Stimulated activated CD4-positive, alpha-beta T cell treated with anti-CD3 and anti-CD28 coated beads, TNF-alpha, amount 100 ng/mL, for 4 hours (primary cell): ENCODE data around the gene BIRC3.

ENCODE experiments used
- DNase-seq, 3 experiments: peaks; one replicate each; pipeline ENCODE4 v3.0.0-alpha.2; 2020; ENCODE audit warnings: low read depth in 3 of 3

Gene BIRC3

DNA sequence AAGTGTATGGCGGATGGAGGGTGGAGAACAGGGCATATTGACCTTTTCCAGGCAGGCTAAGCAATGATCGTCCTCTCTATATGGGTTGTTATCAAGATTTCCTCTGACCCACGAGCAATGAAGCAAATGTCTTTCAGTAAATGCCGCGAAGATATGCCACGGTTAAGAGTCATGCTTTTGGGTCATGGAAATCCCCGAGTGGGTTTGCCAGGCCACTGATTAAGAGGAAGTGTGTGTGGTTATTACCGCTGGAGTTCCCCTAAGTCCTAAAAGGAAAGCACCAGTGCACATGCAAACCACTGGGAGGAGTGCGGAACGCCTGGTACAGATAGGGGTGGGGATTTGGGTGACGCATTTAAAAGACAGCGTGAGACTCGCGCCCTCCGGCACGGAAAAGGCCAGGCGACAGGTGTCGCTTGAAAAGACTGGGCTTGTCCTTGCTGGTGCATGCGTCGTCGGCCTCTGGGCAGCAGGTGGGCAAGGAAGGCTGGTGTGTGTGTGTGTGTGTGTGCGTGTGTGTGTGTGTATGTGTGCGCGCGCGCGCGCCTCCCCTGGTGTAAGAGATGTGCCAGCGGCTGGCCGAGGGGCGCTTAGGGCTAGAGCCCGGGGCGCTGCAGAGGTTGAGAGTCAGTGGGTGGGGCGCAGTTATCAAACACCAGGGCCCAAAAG is at the start of gene BIRC3:
Gene BIRC3 (plus strand): TSS at position 386 of the 669 bp plus-strand sequence. CDS start 7,026 bp downstream, outside the sequence.
- DNase-seq = peak; percentile 65 to 86 (median 81)

DNA sequence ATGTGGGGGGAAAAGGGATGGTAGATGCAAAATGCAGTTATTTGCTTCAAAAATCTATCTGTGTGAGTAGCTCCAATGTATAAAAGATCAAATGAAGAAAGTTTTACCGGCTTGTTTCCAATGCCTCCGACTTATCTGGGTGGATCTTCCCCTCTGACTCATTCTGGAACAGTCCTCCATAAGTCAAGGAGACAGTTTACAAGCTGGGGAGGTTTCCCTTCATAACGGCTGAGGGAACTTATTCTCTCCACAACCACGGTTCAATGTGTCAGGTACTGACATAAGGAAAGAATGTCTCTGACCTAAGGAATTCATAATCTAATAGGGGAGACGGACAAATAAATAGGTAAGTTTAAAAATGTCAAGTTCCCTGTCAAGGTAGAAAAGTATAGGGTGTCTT is 49.7 kb upstream of the BIRC3 start:
- DNase-seq = no peak

- peak; percentile 47 to 64 (median 61) for DNase-seq
Measured at GRCh38 chr11:102268083-102268984, 49.0 kb upstream of the BIRC3 start.

DNA sequence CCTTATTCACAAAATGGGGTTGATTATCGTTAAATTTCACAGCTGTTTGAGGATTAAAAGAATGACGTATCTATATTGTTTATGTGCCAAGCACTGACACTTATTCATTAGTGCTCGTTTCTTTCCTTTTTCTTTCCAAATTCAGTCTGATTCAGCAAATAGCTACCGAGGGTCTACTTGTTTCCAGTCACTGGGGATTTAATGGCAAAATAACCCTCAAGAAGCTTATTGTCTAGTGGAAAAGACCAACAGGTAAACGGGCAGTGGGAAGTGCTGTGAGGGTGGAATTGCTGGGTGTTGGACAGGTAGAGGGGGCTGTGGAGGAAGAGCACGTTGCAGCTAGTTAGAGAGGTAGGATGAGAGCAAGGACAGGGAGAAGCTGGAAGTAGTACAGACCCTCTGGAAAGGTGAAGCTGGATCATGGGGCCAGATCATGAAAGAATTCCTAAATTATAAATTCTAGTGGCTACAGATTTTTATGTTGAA is 48.3 kb upstream of the BIRC3 start:
- DNase-seq = no peak

- no peak for DNase-seq
Measured at GRCh38 chr11:102269927-102270326, 47.4 kb upstream of the BIRC3 start.

- no peak for DNase-seq
Measured at GRCh38 chr11:102272047-102272824, 45.0 kb upstream of the BIRC3 start.

DNA sequence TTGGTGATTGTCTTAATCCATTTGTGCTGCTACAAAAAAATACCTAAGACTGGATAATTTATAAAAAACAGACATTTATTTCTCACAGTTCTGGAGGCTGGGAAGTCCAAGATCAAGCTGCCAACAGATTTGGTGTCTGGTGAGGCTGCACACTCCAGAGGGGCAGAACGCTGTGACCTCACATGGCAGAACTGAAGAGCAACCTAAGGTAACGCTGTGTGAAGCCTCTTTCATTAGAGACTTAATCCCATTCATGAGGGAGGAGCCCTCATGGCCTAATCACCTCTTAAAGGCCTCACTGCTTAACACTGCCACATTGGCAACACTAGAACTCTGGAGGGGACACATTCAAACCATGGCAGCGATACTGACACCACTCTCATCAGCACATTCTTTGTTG is 42.7 kb upstream of the BIRC3 start:
- no peak for DNase-seq

DNA sequence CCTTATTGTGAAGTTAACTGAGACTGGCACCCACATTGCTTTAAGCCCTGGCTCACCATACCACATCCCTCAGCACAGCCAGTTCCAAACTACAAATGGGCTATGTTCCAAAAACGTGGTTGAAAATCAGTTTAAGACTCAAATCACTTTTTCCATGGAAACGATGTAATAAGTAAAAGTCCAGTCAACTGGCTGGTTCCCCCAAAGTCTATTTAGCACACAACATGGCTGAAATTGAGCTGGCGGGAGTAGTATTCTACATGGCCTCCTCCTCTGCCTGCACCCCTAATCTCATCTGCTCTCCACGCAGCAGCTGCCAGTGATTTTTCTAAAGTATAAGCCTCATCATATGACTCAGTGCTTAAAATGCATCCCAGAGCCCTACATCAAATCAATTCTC is 40.9 kb upstream of the BIRC3 start:
- no peak for DNase-seq

DNA sequence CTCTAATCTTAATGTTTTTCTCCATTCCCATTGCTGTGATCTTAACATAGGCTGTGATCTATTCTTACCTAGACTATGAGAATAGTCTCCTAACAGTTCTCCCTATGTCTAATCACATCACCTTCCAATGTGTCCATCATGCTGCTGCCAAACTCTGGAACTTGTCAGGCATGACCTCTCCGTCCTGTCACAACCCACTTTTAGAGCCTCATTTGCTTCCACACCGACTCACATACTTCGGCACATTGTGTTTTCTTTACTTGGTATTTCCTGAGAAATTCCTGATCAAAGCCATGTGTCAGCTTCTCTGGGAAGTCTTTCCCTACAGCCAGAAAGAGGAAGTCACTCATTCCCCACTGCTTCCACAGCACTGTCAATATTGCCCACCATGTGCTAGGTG is 40.5 kb upstream of the BIRC3 start:
- no peak for DNase-seq

DNA sequence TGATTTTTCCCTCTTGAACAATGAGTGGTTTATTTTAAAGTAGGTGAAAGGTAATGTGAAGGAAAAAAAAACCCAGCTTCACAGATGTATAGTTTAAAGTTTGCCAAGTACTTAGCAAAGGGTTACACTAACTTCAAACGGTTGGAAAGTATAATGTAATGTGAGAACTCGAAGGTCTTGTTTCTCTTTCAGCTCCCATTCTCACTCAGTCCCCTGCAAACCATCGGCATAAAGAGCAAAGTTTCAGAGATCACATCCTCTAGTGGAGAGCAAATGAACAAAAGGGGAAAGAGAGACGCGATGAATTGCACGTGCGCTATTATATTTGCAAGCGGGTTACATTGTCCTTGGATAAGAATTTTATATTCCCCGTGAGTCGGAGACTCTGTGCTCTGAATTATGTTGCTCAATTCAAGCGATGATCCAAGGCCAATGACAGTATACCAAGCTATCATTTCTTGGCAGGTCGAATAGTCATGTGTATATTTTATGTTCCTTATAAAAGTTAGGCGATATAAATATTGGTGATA is 37.6 kb upstream of the BIRC3 start:
- no peak for DNase-seq

- DNase-seq = no peak
Measured at GRCh38 chr11:102280245-102280833, 36.9 kb upstream of the BIRC3 start.

DNA sequence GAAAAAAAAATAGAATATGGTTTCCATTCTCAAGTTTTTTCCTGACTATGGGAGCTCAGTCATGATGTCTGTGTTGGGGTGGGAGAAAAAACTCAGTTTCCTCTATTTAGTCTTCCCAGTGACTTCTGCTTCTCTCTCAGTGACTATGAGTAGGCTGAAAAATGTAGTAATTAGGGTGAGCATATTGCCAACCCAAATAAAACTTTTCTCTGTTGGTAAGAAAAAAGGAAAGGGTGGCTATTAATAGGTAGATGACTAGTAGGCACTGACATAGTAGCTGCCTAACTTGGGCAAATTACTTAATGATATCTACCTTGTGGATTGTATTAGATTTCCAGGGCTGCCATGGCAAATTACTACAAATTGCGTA is 34.2 kb upstream of the BIRC3 start:
- no peak for DNase-seq

- no peak for DNase-seq
Measured at GRCh38 chr11:102284008-102284407, 33.3 kb upstream of the BIRC3 start.

GRCh38 chr11:102286292-102286691 is 31.0 kb upstream of the BIRC3 start:
- no peak for DNase-seq

GRCh38 chr11:102287964-102288724 is 29.1 kb upstream of the BIRC3 start:
- DNase-seq = no peak

GRCh38 chr11:102288725-102289083 is 28.6 kb upstream of the BIRC3 start:
- DNase-seq = no peak

- DNase-seq = no peak
Measured at GRCh38 chr11:102289592-102289991, 27.7 kb upstream of the BIRC3 start.

GRCh38 chr11:102291831-102292230 is 25.5 kb upstream of the BIRC3 start:
- DNase-seq = no peak

GRCh38 chr11:102292933-102293332 is 24.4 kb upstream of the BIRC3 start:
- no peak for DNase-seq

GRCh38 chr11:102293873-102294601 is 23.2 kb upstream of the BIRC3 start:
- DNase-seq = no peak
